Smooth muscle cell (in vitro differentiated cells): ENCODE results near the gene RAD51AP2. TPM values are rescaled to one million over a fixed set of nuclear protein-coding genes. Genes with fewer than 3 reads are reported as not detected.

ENCODE experiments used
- DNase-seq: peaks from one replicate; lab custom pipeline; 2025; ENCODE audit not compliant: unreplicated experiment; lab: John Stamatoyannopoulos, UW
- H2AFZ ChIP-seq: fragments of 200-600 bp; sonication (generic); 2 replicates; pipeline ENCODE4 v1.6.0; 2016; ENCODE audit warnings: antibody characterized with exemption, low read depth, mild to moderate bottlenecking
- H3F3A ChIP-seq: fragments of 200-600 bp; sonication (generic); 2 replicates; pipeline ENCODE4 v1.6.0; 2017; ENCODE audit warnings: antibody characterized with exemption, low read depth
- H3K27ac ChIP-seq: fragments of 200-600 bp; sonication (generic); 2 replicates; pipeline ENCODE4 v1.5.1; 2016; ENCODE audit warnings: low read depth, mild to moderate bottlenecking
- H3K27me3 ChIP-seq: fragments of 200-600 bp; sonication (generic); 2 replicates; pipeline ENCODE4 v1.6.1; 2016; ENCODE audit warnings: low read depth, mild to moderate bottlenecking
- H3K36me3 ChIP-seq: fragments of 200-600 bp; sonication (generic); 2 replicates; pipeline ENCODE4 v1.5.1; 2016; ENCODE audit warnings: low read depth
- H3K4me1 ChIP-seq: fragments of 200-600 bp; sonication (generic); 2 replicates; pipeline ENCODE4 v1.5.1; 2016; ENCODE audit warnings: low read depth
- H3K4me2 ChIP-seq: fragments of 200-600 bp; sonication (generic); 2 replicates; pipeline ENCODE4 v1.6.0; 2016; ENCODE audit warnings: mild to moderate bottlenecking
- H3K4me3 ChIP-seq: fragments of 200-600 bp; sonication (generic); 2 replicates; pipeline ENCODE4 v1.5.1; 2016; ENCODE audit warnings: mild to moderate bottlenecking
- H3K79me2 ChIP-seq: fragments of 200-600 bp; sonication (generic); 2 replicates; pipeline ENCODE4 v1.6.0; 2016; ENCODE audit warnings: low read depth, mild to moderate bottlenecking
- H3K9ac ChIP-seq: fragments of 200-600 bp; sonication (generic); 2 replicates; pipeline ENCODE4 v1.6.0; 2016; ENCODE audit warnings: low read depth
- H3K9me3 ChIP-seq: fragments of 200-600 bp; sonication (generic); replicated peaks from 2 replicates; pipeline ENCODE4 v1.5.1; 2016; ENCODE audit warnings: low read depth
- H4K20me1 ChIP-seq: fragments of 200-600 bp; sonication (generic); 2 replicates; pipeline ENCODE4 v1.6.0; 2016; ENCODE audit warnings: low read depth
- WGBS: methylation state at CpG from one replicate; pipeline ENCODE4 v1.1.7; 2016; ENCODE audit warnings: low lambda C conversion rate; 5-methylcytosine and 5-hydroxymethylcytosine counted together
- polyA plus RNA-seq: library from polyadenylated mRNA; unstranded; fragments of >200 nt; fragmentation: Nextera tagmentation; extraction: Ambion mirVana; gene quantifications from 2 replicates; pipeline ENCODE4 v1.2.1, GENCODE V29; 2016
- total RNA-seq: library from RNA; depleted of rRNA; stranded (reverse); fragments of >200 nt; gene quantifications from 2 replicates; pipeline ENCODE4 v1.2.3, GENCODE V29; 2014
- TF ChIP-seq, protein P1 (sequence below): fragments of 200-600 bp; sonication (generic); IDR thresholded peaks from 2 replicates; pipeline ENCODE4 v1.5.1; 2017; ENCODE audit warnings: borderline replicate concordance, mild to moderate bottlenecking, antibody characterized with exemption; ENCODE audit not compliant: insufficient read depth, poor library complexity, severe bottlenecking

The RAD51AP2 gene
- total and polyA plus RNA-seq, 2 experiments from 2014 or later = 0.04 to 0.06 TPM

DNA sequence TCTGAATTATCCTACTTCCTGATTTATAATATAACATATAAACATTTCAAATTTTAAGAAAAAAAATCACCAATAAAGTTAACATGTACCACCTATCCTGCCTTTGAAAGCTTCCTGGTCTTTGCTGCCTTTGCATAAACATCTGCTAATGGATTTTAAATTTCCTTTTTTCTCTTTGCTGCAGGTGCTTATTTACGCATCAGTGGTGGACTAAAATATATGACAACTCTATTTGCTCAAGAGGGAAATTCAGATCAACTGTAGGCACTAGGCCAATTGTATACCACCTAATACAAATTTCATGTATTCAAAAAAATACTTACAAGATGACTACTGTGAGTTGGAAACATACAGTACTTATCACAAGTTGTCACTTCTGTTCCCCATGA lies 57.2 kb downstream of the RAD51AP2 start:
- H3K9me3 ChIP-seq = no peaks in the 10 kb centered on the region
- H3K4me2 ChIP-seq = no peak overlapping the region
- no peaks in the 10 kb centered on the region for H3K36me3 ChIP-seq
- H4K20me1 ChIP-seq = no peaks in the 10 kb centered on the region
- H2AFZ ChIP-seq = no peak overlapping the region
- H3K4me1 ChIP-seq = no peaks in the 10 kb centered on the region
- no peak overlapping the region for H3K27ac ChIP-seq
- H3K9ac ChIP-seq = no peak overlapping the region
- no peak overlapping the region for H3K4me3 ChIP-seq
- no peaks in the 10 kb centered on the region for H3K27me3 ChIP-seq
- DNase-seq = no peak
- H3F3A ChIP-seq = no peaks in the 10 kb centered on the region
- WGBS = 93% methylated on average over 1 of the region's 1 CpG
- no peaks in the 10 kb centered on the region for H3K79me2 ChIP-seq
- TF ChIP-seq, protein P1, sequence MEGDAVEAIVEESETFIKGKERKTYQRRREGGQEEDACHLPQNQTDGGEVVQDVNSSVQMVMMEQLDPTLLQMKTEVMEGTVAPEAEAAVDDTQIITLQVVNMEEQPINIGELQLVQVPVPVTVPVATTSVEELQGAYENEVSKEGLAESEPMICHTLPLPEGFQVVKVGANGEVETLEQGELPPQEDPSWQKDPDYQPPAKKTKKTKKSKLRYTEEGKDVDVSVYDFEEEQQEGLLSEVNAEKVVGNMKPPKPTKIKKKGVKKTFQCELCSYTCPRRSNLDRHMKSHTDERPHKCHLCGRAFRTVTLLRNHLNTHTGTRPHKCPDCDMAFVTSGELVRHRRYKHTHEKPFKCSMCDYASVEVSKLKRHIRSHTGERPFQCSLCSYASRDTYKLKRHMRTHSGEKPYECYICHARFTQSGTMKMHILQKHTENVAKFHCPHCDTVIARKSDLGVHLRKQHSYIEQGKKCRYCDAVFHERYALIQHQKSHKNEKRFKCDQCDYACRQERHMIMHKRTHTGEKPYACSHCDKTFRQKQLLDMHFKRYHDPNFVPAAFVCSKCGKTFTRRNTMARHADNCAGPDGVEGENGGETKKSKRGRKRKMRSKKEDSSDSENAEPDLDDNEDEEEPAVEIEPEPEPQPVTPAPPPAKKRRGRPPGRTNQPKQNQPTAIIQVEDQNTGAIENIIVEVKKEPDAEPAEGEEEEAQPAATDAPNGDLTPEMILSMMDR = no peak

Other genes starting within 250 kb of the RAD51AP2 start
- gene VSNL1, start 22.3 kb upstream of the RAD51AP2 start, total RNA-seq = 0.99 and 2.8 TPM in 2 replicates
- 4.5 and 5.2 TPM in 2 replicates for gene VSNL1, start 22.3 kb upstream of the RAD51AP2 start, polyA plus RNA-seq
- gene SMC6, start 235.4 kb upstream of the RAD51AP2 start, total RNA-seq = 18.1 and 27.2 TPM in 2 replicates
- gene SMC6, start 235.4 kb upstream of the RAD51AP2 start, polyA plus RNA-seq = 11.2 and 14.7 TPM in 2 replicates
- 6.7 and 8.2 TPM in 2 replicates for gene GEN1, start 235.7 kb upstream of the RAD51AP2 start, total RNA-seq
- 1.1 and 2.2 TPM in 2 replicates for gene GEN1, start 235.7 kb upstream of the RAD51AP2 start, polyA plus RNA-seq